ENCODE data around the gene CHD3.

The CHD3 gene

DNA sequence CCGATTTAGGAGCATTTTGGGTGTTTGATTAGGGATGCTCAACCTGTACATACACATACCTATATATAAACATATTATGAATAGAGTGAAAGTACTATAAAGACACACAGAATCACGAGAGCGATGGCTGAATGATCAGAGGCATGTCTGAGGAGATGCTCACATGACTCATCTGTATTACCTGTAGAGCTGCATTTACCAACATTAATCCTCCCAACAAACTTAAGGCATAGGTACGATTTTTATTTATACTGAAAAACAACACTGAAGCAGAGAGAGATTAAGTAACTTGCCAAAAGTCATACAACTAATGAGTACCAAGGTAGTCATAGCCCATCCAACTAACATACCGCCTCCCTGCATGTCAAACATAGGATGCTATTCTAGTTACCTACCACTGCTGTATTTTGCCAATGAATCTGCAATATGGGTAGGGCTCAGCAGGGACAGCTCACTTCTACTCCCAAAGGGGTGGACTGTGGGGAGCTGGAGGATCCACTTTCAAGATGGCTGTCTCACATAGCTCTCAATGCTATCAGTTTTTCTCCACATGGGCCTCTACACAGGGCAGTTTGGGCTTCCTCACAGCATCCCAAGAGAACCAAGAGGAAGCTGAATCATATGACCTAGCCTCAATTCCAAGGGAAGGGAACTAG lies 23.5 kb upstream of the CHD3 start:
- H3K4me3 ChIP-seq = no peak overlapping the region
- no peak overlapping the region for H3K9ac ChIP-seq
- peaks cover 51% of the 10 kb centered on the region for H3K36me3 ChIP-seq
- no peak overlapping the region for H3K4me2 ChIP-seq
- TF ChIP-seq Cebpa-rat (IDR thresholded peaks at IDR 0.05) = no peak
- H3K27ac ChIP-seq = no peak overlapping the region
- no peaks in the 10 kb centered on the region for H3K27me3 ChIP-seq
- H3K9me3 ChIP-seq = no peaks in the 10 kb centered on the region
- 0 out of 2 replicates have a peak, but pooled peaks cover 5% of the 10 kb centered on the region for H4K20me1 ChIP-seq
- H3K4me1 ChIP-seq = peaks cover 27% of the 10 kb centered on the region

DNA sequence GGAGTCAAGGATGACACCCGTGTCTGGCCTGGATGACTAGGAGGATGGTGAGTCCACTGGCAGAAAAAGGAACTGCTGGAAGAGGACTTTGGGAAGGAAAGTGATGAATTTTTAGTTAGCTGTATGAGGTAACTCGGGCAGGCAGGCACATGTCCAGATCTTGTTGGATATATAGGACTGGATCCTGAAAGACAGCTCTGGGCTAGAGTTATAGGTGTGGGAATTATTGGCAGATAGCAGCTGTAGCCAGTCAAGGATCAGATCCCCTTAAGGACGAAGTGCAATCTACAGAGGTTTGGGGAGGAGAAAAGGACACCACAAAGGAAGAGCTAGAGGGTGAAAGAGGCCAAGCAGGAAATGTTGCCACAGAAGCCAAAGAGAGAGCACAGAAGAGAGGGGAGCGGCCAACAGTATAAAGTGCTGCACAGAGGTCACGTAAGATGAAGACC lies 20.7 kb upstream of the CHD3 start:
- Histone ChIP-seq H3K27me3 (no peaks in the 10 kb centered on the region), H3K4me3 (no peak overlapping the region), H3K9me3 (no peaks in the 10 kb centered on the region), H3K36me3 (peaks cover 45% of the 10 kb centered on the region), H3K27ac (no peak overlapping the region), H3K9ac (no peak overlapping the region; the same call in 1 of the 2 replicates), H3K4me1 (peaks cover 27% of the 10 kb centered on the region), H3K4me2 (peak overlapping the region; percentile 59), H4K20me1 (0 out of 2 replicates have a peak, but pooled peaks cover 5% of the 10 kb centered on the region)
- no peak for TF ChIP-seq Cebpa-rat (IDR thresholded peaks at IDR 0.05)

DNA sequence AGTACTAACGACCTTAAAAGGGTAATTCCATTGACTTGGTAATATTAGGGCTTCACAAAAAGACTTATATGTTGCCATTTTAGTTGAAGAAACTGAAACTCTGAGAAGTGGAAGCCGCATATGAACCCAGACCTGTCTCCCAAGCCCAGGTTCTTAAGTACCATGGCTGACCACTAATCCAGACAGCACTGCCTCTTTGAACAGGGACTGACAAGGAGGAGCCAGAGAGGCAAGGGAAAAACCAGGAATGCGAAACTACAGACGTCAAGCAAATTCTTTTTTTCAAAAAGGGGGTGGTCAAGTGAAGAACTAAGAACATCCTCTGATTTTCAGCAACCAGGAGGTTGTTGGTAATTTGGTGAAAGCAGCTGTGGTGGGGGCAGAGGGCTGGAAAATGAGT lies 15.5 kb upstream of the CHD3 start:
- no peak for TF ChIP-seq Cebpa-rat (IDR thresholded peaks at IDR 0.05)
- Histone ChIP-seq H3K27me3 (no peaks in the 10 kb centered on the region), H3K36me3 (peaks cover 38% of the 10 kb centered on the region), H4K20me1 (no peaks in the 10 kb centered on the region), H3K4me1 (peaks cover 21% of the 10 kb centered on the region), H3K9me3 (no peaks in the 10 kb centered on the region), H3K4me3 (no peak overlapping the region), H3K4me2 (no peak overlapping the region), H3K9ac (no peak overlapping the region), H3K27ac (no peak overlapping the region)

DNA sequence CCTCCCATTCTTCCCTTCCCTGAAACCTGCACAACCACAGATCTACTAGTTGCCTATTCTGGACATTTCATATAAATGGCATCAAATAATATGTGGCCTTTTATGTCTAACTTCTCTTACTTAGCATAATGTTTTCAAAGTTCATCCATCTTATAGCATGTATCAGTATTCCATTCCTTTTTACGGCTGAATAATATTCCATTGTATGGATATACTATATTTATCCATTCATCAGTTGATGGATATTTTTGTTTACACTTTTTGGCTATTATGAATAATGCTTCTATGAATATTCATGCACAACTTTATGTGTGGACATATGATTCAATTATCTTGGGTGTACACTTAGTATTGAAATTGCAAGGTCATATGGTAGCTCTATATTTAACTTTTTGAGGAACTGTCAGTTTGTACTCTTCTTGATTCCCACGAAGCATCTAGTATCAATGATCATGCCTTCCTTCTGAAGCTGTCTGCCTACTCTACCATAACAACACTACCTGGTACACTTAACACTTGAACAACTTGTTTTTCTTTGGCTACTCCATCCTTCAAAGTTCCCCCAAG lies 12.7 kb upstream of the CHD3 start:
- H3K36me3 ChIP-seq = peaks cover 57% of the 10 kb centered on the region
- H3K9ac ChIP-seq = no peak overlapping the region
- H3K4me1 ChIP-seq = peaks cover 14% of the 10 kb centered on the region
- H4K20me1 ChIP-seq = no peaks in the 10 kb centered on the region
- H3K4me2 ChIP-seq = no peak overlapping the region
- no peaks in the 10 kb centered on the region for H3K27me3 ChIP-seq
- no peak for TF ChIP-seq Cebpa-rat (IDR thresholded peaks at IDR 0.05)
- no peak overlapping the region for H3K27ac ChIP-seq
- H3K9me3 ChIP-seq = no peaks in the 10 kb centered on the region
- H3K4me3 ChIP-seq = no peak overlapping the region

DNA sequence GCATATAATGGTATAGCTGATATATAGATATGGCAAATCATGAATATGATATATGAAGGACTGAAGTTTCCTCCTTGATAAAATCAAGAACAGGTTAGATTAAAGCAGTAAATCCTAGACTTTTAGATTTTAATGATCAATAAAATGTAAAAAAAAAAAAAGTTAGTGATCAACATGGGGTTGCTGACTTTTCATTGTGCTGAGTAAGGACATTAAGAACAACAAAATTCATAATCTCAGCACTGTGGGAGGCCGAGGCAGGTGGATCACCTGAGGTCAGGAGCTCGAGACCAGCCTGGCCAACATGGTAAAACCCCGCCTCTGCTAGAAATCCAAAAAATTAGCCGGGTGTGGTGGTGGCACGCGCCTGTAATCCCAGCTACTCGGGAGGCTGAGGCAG lies 10.4 kb upstream of the CHD3 start:
- Histone ChIP-seq H3K4me1 (peaks cover 37% of the 10 kb centered on the region), H3K27me3 (no peaks in the 10 kb centered on the region), H3K9ac (no peak overlapping the region), H3K27ac (no peak overlapping the region), H3K4me3 (no peak overlapping the region), H3K36me3 (peaks cover 58% of the 10 kb centered on the region), H3K9me3 (no peaks in the 10 kb centered on the region), H4K20me1 (no peaks in the 10 kb centered on the region), H3K4me2 (no peak overlapping the region)
- TF ChIP-seq Cebpa-rat (IDR thresholded peaks at IDR 0.05) = no peak

DNA sequence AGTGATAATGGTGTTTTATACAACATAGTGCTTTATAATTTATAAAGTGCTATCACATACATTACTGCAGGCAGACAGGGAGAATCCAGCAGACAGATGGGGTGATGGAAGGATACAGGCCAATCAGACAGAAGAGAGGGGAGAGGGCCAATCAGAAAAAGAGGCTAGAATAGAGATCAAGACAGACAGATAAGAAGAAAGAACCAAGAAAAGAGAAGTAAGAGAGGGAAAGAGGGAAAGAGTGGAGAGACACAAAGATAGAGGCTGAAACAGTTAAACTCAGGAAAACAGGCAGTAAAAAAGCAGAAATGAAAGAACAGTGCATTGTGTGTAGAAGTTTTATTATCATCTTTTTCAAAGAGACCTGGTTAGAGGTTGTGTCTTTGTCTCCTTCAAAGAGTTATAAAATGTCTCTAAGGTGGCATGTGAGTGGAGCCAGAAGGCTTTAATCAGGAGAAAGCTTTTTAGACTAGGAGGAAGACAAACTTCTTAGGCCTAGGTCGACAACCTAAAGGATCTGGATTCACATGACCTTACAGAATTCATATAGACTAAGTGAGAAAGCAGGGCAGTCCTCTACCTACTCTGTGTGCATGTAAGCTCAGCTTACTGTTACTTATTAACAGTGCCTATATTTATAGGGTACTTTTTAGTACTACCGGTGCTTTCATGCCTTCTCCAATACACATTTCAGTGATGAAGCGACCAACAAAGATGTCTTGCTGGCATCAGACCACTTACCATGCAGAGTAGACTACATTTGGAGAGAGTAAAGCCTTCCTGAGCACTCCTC lies 8.3 kb upstream of the CHD3 start:
- Histone ChIP-seq H3K9me3 (no peaks in the 10 kb centered on the region), H4K20me1 (no peaks in the 10 kb centered on the region), H3K4me1 (peaks cover 47% of the 10 kb centered on the region), H3K36me3 (peaks cover 42% of the 10 kb centered on the region), H3K27me3 (no peaks in the 10 kb centered on the region), H3K9ac (peak overlapping the region; percentile 43), H3K27ac (peak overlapping the region; percentile 28; the same call in 1 of the 2 replicates), H3K4me2 (peak overlapping the region; percentile 88), H3K4me3 (no peak overlapping the region)
- no peak for TF ChIP-seq Cebpa-rat (IDR thresholded peaks at IDR 0.05)

DNA sequence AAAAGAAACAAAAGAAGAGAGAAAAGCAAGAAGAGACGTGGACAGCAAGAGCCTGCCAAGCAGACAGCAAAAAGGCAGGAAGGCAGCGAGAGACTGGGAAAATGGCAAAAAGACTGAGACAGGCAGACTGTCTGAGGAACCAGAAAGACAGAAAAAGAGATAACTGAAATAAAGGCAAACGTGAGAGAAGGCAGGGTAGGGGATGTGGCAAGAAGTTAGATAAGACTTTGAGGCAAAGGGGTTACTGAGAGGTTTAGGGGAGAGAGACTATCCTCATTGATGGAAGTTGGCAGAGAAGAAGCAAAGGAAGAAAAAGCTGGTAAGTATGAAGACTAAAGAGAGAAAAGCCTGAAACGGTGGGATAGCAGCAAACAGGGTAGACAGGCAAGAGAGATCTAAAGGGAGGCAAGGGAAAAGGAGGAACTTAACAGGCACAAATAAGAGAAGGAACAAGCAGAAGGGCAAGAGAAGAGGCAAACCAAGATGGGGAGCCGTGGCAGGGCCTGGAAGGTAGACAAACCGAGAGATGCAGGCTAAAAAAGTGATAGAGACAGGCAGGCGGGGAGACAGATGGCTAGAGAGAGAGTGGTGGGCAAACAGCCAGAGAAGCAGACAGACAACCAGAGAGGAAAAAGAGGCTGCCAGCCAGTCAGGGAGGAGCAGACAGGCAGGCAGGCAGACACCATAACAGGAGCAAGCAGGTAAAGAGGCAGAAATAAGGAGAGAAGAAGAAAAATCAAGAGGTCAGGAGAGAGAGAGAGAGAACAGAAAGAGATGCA lies 7.1 kb upstream of the CHD3 start:
- Histone ChIP-seq H4K20me1 (no peaks in the 10 kb centered on the region), H3K9ac (peak overlapping the region; percentile 60; the same call in 1 of the 2 replicates)

DNA sequence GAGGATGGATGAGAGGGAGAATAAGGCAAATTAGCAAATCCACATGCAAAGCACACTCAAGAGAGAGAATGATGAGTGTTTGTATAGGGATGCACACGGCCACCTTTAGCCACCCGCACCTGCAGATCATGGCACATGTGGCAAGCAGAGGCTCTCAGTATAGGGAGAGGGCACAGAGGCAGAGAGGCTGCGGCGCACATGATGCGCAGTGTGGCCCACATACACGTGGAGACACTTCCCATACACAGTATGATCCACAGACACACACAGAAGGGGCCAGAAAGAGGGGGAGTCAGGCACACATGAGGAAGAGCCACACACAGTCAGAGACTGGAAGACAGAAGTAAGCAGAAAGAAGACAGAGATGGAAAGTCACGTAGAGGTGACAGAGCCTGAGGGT lies 6.5 kb upstream of the CHD3 start:
- Histone ChIP-seq H4K20me1 (no peaks in the 10 kb centered on the region), H3K36me3 (peaks cover 36% of the 10 kb centered on the region), H3K9ac (peak overlapping the region; percentile 60; the same call in 1 of the 2 replicates), H3K27me3 (no peaks in the 10 kb centered on the region), H3K4me1 (peaks cover 47% of the 10 kb centered on the region), H3K27ac (peak overlapping the region; percentile 28; the same call in 1 of the 2 replicates), H3K4me2 (peak overlapping the region; percentile 88), H3K4me3 (no peak overlapping the region), H3K9me3 (no peaks in the 10 kb centered on the region)
- no peak for TF ChIP-seq Cebpa-rat (IDR thresholded peaks at IDR 0.05)

More for the DNA sequence above, 7.1 kb upstream of the CHD3 start:
- Histone ChIP-seq H3K4me1 (peaks cover 47% of the 10 kb centered on the region), H3K36me3 (peaks cover 36% of the 10 kb centered on the region), H3K9me3 (no peaks in the 10 kb centered on the region), H3K27ac (peak overlapping the region; percentile 28), H3K27me3 (no peaks in the 10 kb centered on the region), H3K4me3 (no peak overlapping the region), H3K4me2 (peak overlapping the region; percentile 88)
- no peak for TF ChIP-seq Cebpa-rat (IDR thresholded peaks at IDR 0.05)

DNA sequence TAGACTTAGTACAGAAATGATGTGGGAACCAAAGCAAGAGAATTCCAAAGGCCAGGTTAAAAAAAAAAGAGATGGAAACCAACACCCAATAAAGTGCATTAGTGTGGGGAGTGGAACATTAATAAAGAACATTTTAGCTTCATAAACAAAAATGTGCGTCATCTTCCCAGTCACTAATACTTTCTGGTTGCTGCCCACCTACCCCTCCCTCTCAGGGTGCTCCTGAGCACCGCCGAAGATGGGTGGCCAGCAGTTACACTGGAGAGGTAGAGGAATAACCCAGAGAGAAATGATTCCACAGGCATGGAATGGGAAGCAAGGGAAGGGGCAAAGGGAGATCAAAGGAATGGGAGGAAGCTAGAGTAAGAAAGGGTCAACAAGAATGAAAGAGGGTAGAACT lies 6.0 kb upstream of the CHD3 start:
- no peaks in the 10 kb centered on the region for H3K27me3 ChIP-seq

More for the DNA sequence above, 6.0 kb upstream of the CHD3 start:
- no peak overlapping the region for H3K9ac ChIP-seq
- H3K4me3 ChIP-seq = no peak overlapping the region
- peaks cover 36% of the 10 kb centered on the region for H3K36me3 ChIP-seq
- H3K9me3 ChIP-seq = no peaks in the 10 kb centered on the region
- peaks cover 47% of the 10 kb centered on the region for H3K4me1 ChIP-seq
- H3K27ac ChIP-seq = no peak overlapping the region
- no peak for TF ChIP-seq Cebpa-rat (IDR thresholded peaks at IDR 0.05)
- H3K4me2 ChIP-seq = peak overlapping the region; percentile 88
- no peaks in the 10 kb centered on the region for H4K20me1 ChIP-seq
